Activated CD4-positive, alpha-beta memory T cell treated with anti-CD3 and anti-CD28 coated beads for 36 hours (primary cell): Measurements from ENCODE around the gene CYB561. TPM values are rescaled to one million over a fixed set of nuclear protein-coding genes. Genes with fewer than 3 reads are reported as not detected.
"Not testable (repeated sequence)": the region's sequence is repeated elsewhere in the genome, so short reads cannot be mapped to it uniquely, and the experiment has no call there.

ENCODE experiments used
- CTCF ChIA-PET: fragments of 350-600 bp; sonication (Branson Sonifier 250); formaldehyde crosslinking; loops from one replicate; lab custom pipeline; 2021; ENCODE audit warnings: antibody characterized with exemption, inconsistent platforms; lab: Charles Lee
- POLR2A ChIA-PET: fragments of 350-600 bp; sonication (Branson Sonifier 250); formaldehyde crosslinking; loops from one replicate; lab custom pipeline; 2021; ENCODE audit warnings: antibody characterized with exemption; lab: Charles Lee
- DNase-seq: peaks from one replicate; pipeline ENCODE4 v3.0.0-alpha.2; 2020
- H3K27ac Mint-ChIP-seq: one replicate; pipeline ENCODE4 v1.8.0; 2021; ENCODE audit warnings: mixed read lengths
- H3K27me3 Mint-ChIP-seq: one replicate; pipeline ENCODE4 v1.8.0; 2021; ENCODE audit warnings: mixed read lengths
- H3K36me3 Mint-ChIP-seq: one replicate; pipeline ENCODE4 v1.8.0; 2021; ENCODE audit warnings: mixed read lengths
- H3K4me1 Mint-ChIP-seq: one replicate; pipeline ENCODE4 v1.8.0; 2021; ENCODE audit warnings: low read depth, mixed read lengths
- H3K4me3 Mint-ChIP-seq: one replicate; pipeline ENCODE4 v1.8.0; 2021; ENCODE audit warnings: mild to moderate bottlenecking, mixed read lengths
- H3K9me3 Mint-ChIP-seq: one replicate; pipeline ENCODE4 v1.8.0; 2021; ENCODE audit warnings: mixed read lengths
- intact Hi-C: fragments of 100-400 bp; cut with micrococcal nuclease; formaldehyde crosslinking; loops from one replicate; pipeline ENCODE4 v1.15.1; 2023
- total RNA-seq, 2 experiments: library from RNA; stranded (reverse); gene quantifications; one replicate each; pipeline ENCODE4 v1.2.3, GENCODE V29; 2021

Gene CYB561
- total RNA-seq, 2 experiments from 2014 or later, result 9.4 to 9.7 TPM

- H3K9me3 Mint-ChIP-seq, result no peaks in the 10 kb centered on the region
- H3K27me3 Mint-ChIP-seq, result no peaks in the 10 kb centered on the region
- H3K27ac Mint-ChIP-seq, result no peak overlapping the region
- DNase-seq, result no peak
- H3K4me3 Mint-ChIP-seq, result no peak overlapping the region
- intact Hi-C loops, result no loop called here
- H3K36me3 Mint-ChIP-seq, result no peaks in the 10 kb centered on the region
- H3K4me1 Mint-ChIP-seq, result no peaks in the 10 kb centered on the region
- CTCF ChIA-PET, result interaction anchor here (1.0 to 1.3 kb wide), 2 partner anchors 18 to 33 kb away, joined by 3 to 4 read pairs; partner anchors contain the start of gene ACE
- POLR2A ChIA-PET, result no interaction called here
Observed at GRCh38 chr17:63458478-63458877, 12.4 kb upstream of the CYB561 start.

- H3K4me3 Mint-ChIP-seq, result no peak overlapping the region
- H3K4me1 Mint-ChIP-seq, result peaks cover 4% of the 10 kb centered on the region
- H3K9me3 Mint-ChIP-seq, result no peaks in the 10 kb centered on the region
- no peak overlapping the region for H3K27ac Mint-ChIP-seq
- ChIA-PET CTCF (no interaction called here), POLR2A (no interaction called here)
- no peak for DNase-seq
- H3K36me3 Mint-ChIP-seq, result no peaks in the 10 kb centered on the region
- no peaks in the 10 kb centered on the region for H3K27me3 Mint-ChIP-seq
- intact Hi-C loops, result no loop called here
Observed at GRCh38 chr17:63455417-63455816, 9.3 kb upstream of the CYB561 start.

GRCh38 chr17:63454915-63455314 is 8.8 kb upstream of the CYB561 start:
- intact Hi-C loops, result no loop called here
- no peaks in the 10 kb centered on the region for H3K36me3 Mint-ChIP-seq
- H3K4me3 Mint-ChIP-seq, result no peak overlapping the region
- no peaks in the 10 kb centered on the region for H3K9me3 Mint-ChIP-seq
- no peak overlapping the region for H3K27ac Mint-ChIP-seq
- DNase-seq, result no peak
- peaks cover 7% of the 10 kb centered on the region for H3K4me1 Mint-ChIP-seq
- H3K27me3 Mint-ChIP-seq, result no peaks in the 10 kb centered on the region
- ChIA-PET CTCF (no interaction called here), POLR2A (no interaction called here)

- H3K36me3 Mint-ChIP-seq, H3K27ac Mint-ChIP-seq, DNase-seq, H3K9me3 Mint-ChIP-seq, H3K27me3 Mint-ChIP-seq, POLR2A ChIA-PET, intact Hi-C loops, H3K4me3 Mint-ChIP-seq: not testable (repeated sequence)
- H3K4me1 Mint-ChIP-seq, result peaks cover 11% of the 10 kb centered on the region
- CTCF ChIA-PET, result interaction anchor here (1.3 kb wide), 1 partner anchor 25 kb away, joined by 5 read pairs; no protein-coding TSS in a partner anchor
Observed at GRCh38 chr17:63454357-63454756, 8.3 kb upstream of the CYB561 start.

GRCh38 chr17:63452962-63453551 is 7.0 kb upstream of the CYB561 start:
- DNase-seq, result no peak
- intact Hi-C loops, result no loop called here
- Mint-ChIP-seq H3K9me3 (no peaks in the 10 kb centered on the region), H3K27ac (no peak overlapping the region), H3K27me3 (no peaks in the 10 kb centered on the region), H3K36me3 (no peaks in the 10 kb centered on the region), H3K4me3 (no peak overlapping the region), H3K4me1 (peaks cover 15% of the 10 kb centered on the region)
- CTCF ChIA-PET, result interaction anchor here (0.9 to 1.3 kb wide), 2 partner anchors 26 to 28 kb away, joined by 3 to 5 read pairs; no protein-coding TSS in a partner anchor
- POLR2A ChIA-PET, result no interaction called here

- intact Hi-C loops, result no loop called here
- H3K4me1 Mint-ChIP-seq, result peaks cover 19% of the 10 kb centered on the region
- no peaks in the 10 kb centered on the region for H3K27me3 Mint-ChIP-seq
- POLR2A ChIA-PET, result no interaction called here
- H3K27ac Mint-ChIP-seq, result no peak overlapping the region
- H3K36me3 Mint-ChIP-seq, result no peaks in the 10 kb centered on the region
- H3K9me3 Mint-ChIP-seq, result no peaks in the 10 kb centered on the region
- DNase-seq, result no peak
- CTCF ChIA-PET, result interaction anchor here (0.9 kb wide), 1 partner anchor 27 kb away, joined by 3 read pairs; no protein-coding TSS in a partner anchor
- H3K4me3 Mint-ChIP-seq, result no peak overlapping the region
Observed at GRCh38 chr17:63452046-63452961, 6.2 kb upstream of the CYB561 start.

- POLR2A ChIA-PET, result no interaction called here
- Mint-ChIP-seq H3K9me3 (no peaks in the 10 kb centered on the region), H3K4me1 (peaks cover 24% of the 10 kb centered on the region), H3K27me3 (no peaks in the 10 kb centered on the region), H3K4me3 (no peak overlapping the region), H3K27ac (no peak overlapping the region), H3K36me3 (no peaks in the 10 kb centered on the region)
- CTCF ChIA-PET, result no interaction called here
- DNase-seq, result no peak
- intact Hi-C loops, result no loop called here
Observed at GRCh38 chr17:63451150-63451549, 5.0 kb upstream of the CYB561 start.

- Mint-ChIP-seq H3K27me3 (no peaks in the 10 kb centered on the region), H3K4me1 (peaks cover 24% of the 10 kb centered on the region), H3K27ac (no peak overlapping the region), H3K4me3 (no peak overlapping the region), H3K36me3 (no peaks in the 10 kb centered on the region), H3K9me3 (no peaks in the 10 kb centered on the region)
- POLR2A ChIA-PET, result no interaction called here
- intact Hi-C loops, result no loop called here
- CTCF ChIA-PET, result interaction anchor here (1.1 kb wide), 1 partner anchor 25 kb away, joined by 3 read pairs; no protein-coding TSS in a partner anchor
- peak; percentile 48 for DNase-seq
Observed at GRCh38 chr17:63450551-63450950, 4.4 kb upstream of the CYB561 start.

GRCh38 chr17:63448655-63449054 is 2.5 kb upstream of the CYB561 start:
- Mint-ChIP-seq H3K9me3 (no peaks in the 10 kb centered on the region), H3K27ac (peak overlapping the region; percentile 63), H3K27me3 (peaks cover 1% of the 10 kb centered on the region), H3K4me1 (peaks cover 29% of the 10 kb centered on the region), H3K36me3 (no peaks in the 10 kb centered on the region), H3K4me3 (peak overlapping the region; percentile 3)
- DNase-seq, result no peak
- POLR2A ChIA-PET, result interaction anchor here (1.2 kb wide), 1 partner anchor 163 kb away, joined by 3 read pairs; no protein-coding TSS in a partner anchor
- CTCF ChIA-PET, result interaction anchor here (0.8 to 7.2 kb wide), 4 partner anchors 23 to 164 kb away, joined by 3 to 47 read pairs (median 7); partner anchors contain the start of gene ACE
- intact Hi-C loops, result loop anchor here (5.0 kb wide), 1 partner anchor 249 kb away; no protein-coding TSS in a partner anchor

- H3K27me3 Mint-ChIP-seq, result peaks cover 1% of the 10 kb centered on the region
- ChIA-PET POLR2A (interaction anchor here (1.0 to 1.7 kb wide), 4 partner anchors 31 to 174 kb away, joined by 3 to 6 read pairs (median 4); partner anchors contain the start of gene MAP3K3), CTCF (interaction anchor here (0.7 to 7.2 kb wide), 7 partner anchors 8 to 251 kb away, joined by 3 to 47 read pairs (median 13); partner anchors contain the start of gene ACE)
- peak overlapping the region; percentile 89 for H3K27ac Mint-ChIP-seq
- peaks cover 34% of the 10 kb centered on the region for H3K4me1 Mint-ChIP-seq
- intact Hi-C loops, result loop anchor here (2.0 to 5.0 kb wide), 2 partner anchors 31 to 250 kb away; no protein-coding TSS in a partner anchor
- H3K36me3 Mint-ChIP-seq, result no peaks in the 10 kb centered on the region
- peak overlapping the region; percentile 67 for H3K4me3 Mint-ChIP-seq
- H3K9me3 Mint-ChIP-seq, result no peaks in the 10 kb centered on the region
- no peak for DNase-seq
Observed at GRCh38 chr17:63447471-63448009, 1.4 kb upstream of the CYB561 start.

GRCh38 chr17:63446753-63447470 is 806 bp upstream of the CYB561 start:
- ChIA-PET POLR2A (interaction anchor here (0.6 to 2.9 kb wide), 7 partner anchors 11 to 252 kb away, joined by 3 to 14 read pairs (median 4); partner anchors contain the start of gene MAP3K3), CTCF (interaction anchor here (0.6 to 7.2 kb wide), 8 partner anchors 8 to 252 kb away, joined by 3 to 47 read pairs (median 12); partner anchors contain the start of gene ACE)
- Mint-ChIP-seq H3K9me3 (no peaks in the 10 kb centered on the region), H3K27ac (peak overlapping the region; percentile 89), H3K27me3 (peaks cover 1% of the 10 kb centered on the region), H3K4me3 (peak overlapping the region; percentile 67), H3K4me1 (peaks cover 36% of the 10 kb centered on the region), H3K36me3 (no peaks in the 10 kb centered on the region)
- intact Hi-C loops, result loop anchor here (2.0 to 5.0 kb wide), 2 partner anchors 32 to 250 kb away; no protein-coding TSS in a partner anchor
- DNase-seq, result peak; percentile 65
